ENCODE data around the gene GART. TPM values are rescaled to one million over a fixed set of nuclear protein-coding genes. Genes with fewer than 3 reads are reported as not detected.

The GART gene
- total and polyA plus RNA-seq, 2 of the 4 experiments (the other 2 are of a cell fraction) = 29.9 to 73.8 TPM

- dilution Hi-C loops (cut with HindIII; ENCODE audit: low sequenced_read_pairs, unreplicated experiment) = no loop called here
- CTCF ChIA-PET = no interaction called here
These were observed 48.2 kb downstream of the GART start for GRCh38 chr21:33493756-33494155.

More at GRCh38 chr21:33493756-33494155, 48.2 kb downstream of the GART start:
- H3K4me3 ChIP-seq (ENCODE audit: insufficient read depth, low read depth, low read length) = no peak overlapping the region
- H3K23ac ChIP-seq (ENCODE audit: low read depth, low read length) = no peak overlapping the region
- no peak overlapping the region for H3K9ac ChIP-seq (ENCODE audit: low read depth, low read length)
- no peaks in the 10 kb centered on the region for H4K20me1 ChIP-seq (ENCODE audit: insufficient read depth, low read length)
- 0 out of 4 replicates have a peak, but pooled peaks cover 0 to 2% of the 10 kb centered on the region in 2 experiments for H3K79me1 ChIP-seq (ENCODE audit: low read depth in 1 of 2, low read length in 2 of 2)
- BruUV-seq (replicated peaks) = no TSS peak
- ATAC-seq (ENCODE audit: low read depth) (no peak), DNase-seq (no peak)
- no peak overlapping the region for H3K4me2 ChIP-seq (ENCODE audit: low read depth, low read length)
- H3K56ac ChIP-seq (ENCODE audit: extremely low read depth, insufficient read depth, low read length) = no peak overlapping the region
- no peak overlapping the region for H4K5ac ChIP-seq (ENCODE audit: low read depth, low read length)
- H2BK15ac ChIP-seq (ENCODE audit: low read depth, low read length) = no peak overlapping the region
- intact Hi-C loops (cut with micrococcal nuclease) (no loop called here), in situ Hi-C loops (cut with MboI; ENCODE audit: low sequenced_read_pairs) (no loop called here)
- no peak overlapping the region for H2BK120ac ChIP-seq (ENCODE audit: low read depth, low read length)
- H2BK20ac ChIP-seq (ENCODE audit: low read depth, low read length) = no peak overlapping the region
- H2AK9ac ChIP-seq (replicated peaks; ENCODE audit: low read depth, low read length, poor library complexity) = no peak overlapping the region
- no peak overlapping the region for H4K91ac ChIP-seq (ENCODE audit: insufficient read depth, low read depth, low read length)
- H3K9me1 ChIP-seq (ENCODE audit: insufficient read depth, low read length) = 0 out of 2 replicates have a peak, but pooled peaks cover 4% of the 10 kb centered on the region
- no peak overlapping the region for H3K14ac ChIP-seq (replicated peaks; ENCODE audit: low read depth, low read length)
- no peak overlapping the region for H2BK5ac ChIP-seq (ENCODE audit: low read depth, low read length, poor library complexity, severe bottlenecking)
- no peak overlapping the region for H3K4ac ChIP-seq (ENCODE audit: low read depth, low read length)
- H3K36me3 ChIP-seq (ENCODE audit: control insufficient read depth, insufficient read depth, low read length) = no peaks in the 10 kb centered on the region
- no CpG with 5 or more reads among the region's 3 CpGs for WGBS, 2 experiments (ENCODE audit: extremely low coverage in 2 of 2, insufficient read length in 1 of 2)
- peaks cover 8% of the 10 kb centered on the region; the same call in 1 of the 2 replicates for H3K27me3 ChIP-seq (ENCODE audit: control insufficient read depth, insufficient read depth, low read length)
- H3K4me1 ChIP-seq (ENCODE audit: control insufficient read depth, insufficient read depth, low read length) = peaks cover 3% of the 10 kb centered on the region; the same call in 1 of the 2 replicates
- TF ChIP-seq BHLHE40 (IDR thresholded peaks at IDR 0.05; ENCODE audit: low read depth, low read length) (no peak), RAD21 (IDR thresholded peaks at IDR 0.05; ENCODE audit: low read length) (no peak), CTCF (conservative IDR thresholded peaks at IDR 0.05; ENCODE audit: low read depth, low read length) (no peak), USF2 (IDR thresholded peaks at IDR 0.05; ENCODE audit: low read depth, low read length) (no peak)
- no peak overlapping the region for H2AK5ac ChIP-seq (ENCODE audit: low read depth, low read length)
- no peak overlapping the region for H4K8ac ChIP-seq (ENCODE audit: low read depth in 2 of 2, low read length in 2 of 2)
- no peaks in the 10 kb centered on the region for H3K9me3 ChIP-seq (ENCODE audit: control insufficient read depth, insufficient read depth, low read length)
- no peak overlapping the region for H3K27ac ChIP-seq (ENCODE audit: insufficient read depth, low read length)
- POLR2A ChIA-PET (ENCODE audit: unreplicated experiment) = no interaction called here
- no peak overlapping the region for H2AFZ ChIP-seq (replicated peaks; ENCODE audit: low read length, poor library complexity)
- no peak overlapping the region for H3K18ac ChIP-seq (ENCODE audit: low read depth, low read length)

Data from IMR-90 (cell line).